GM08714 (cell line): Measurements from ENCODE around the gene STRN4.

Experiments
- H3K4me3 ChIP-seq: fragments of 200-500 bp; sonication (Bioruptor generic); 2 replicates; pipeline ENCODE4 v1.5.1; 2014; ENCODE audit warnings: mild to moderate bottlenecking, low read length, inconsistent platforms
- ZNF274 ChIP-seq: IDR thresholded peaks from 2 replicates; pipeline ENCODE4 v1.6.1; 2012; ENCODE audit warnings: mild to moderate bottlenecking, low read depth, low read length

Gene STRN4

DNA sequence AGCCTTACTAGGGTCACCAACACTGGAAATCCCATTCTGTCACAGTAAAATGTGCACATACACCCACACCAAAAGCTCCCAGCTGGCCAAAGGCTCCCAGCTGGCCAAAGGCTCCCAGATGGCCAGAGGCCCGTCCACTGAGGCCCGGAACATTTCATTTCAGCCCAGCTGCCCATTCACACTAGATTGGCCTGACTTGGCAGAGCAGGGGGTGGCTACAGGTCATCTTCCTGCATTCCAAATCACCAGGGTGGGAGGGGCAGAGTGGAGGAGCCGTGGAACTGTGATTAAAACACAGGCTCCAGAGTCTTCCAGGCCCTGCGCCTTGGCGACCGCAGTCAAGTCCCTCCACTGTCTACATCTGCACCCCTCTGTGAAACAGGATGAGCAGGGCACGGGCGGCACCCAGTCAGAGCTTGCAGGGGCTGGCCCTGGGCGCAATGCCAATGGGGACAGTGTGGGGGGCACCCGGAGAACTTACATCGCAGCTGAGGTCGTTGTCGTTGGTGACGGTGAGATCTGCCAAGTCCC is 19.2 kb downstream of the STRN4 start:
- no peak overlapping the region for H3K4me3 ChIP-seq
- no peak for TF ChIP-seq ZNF274

DNA sequence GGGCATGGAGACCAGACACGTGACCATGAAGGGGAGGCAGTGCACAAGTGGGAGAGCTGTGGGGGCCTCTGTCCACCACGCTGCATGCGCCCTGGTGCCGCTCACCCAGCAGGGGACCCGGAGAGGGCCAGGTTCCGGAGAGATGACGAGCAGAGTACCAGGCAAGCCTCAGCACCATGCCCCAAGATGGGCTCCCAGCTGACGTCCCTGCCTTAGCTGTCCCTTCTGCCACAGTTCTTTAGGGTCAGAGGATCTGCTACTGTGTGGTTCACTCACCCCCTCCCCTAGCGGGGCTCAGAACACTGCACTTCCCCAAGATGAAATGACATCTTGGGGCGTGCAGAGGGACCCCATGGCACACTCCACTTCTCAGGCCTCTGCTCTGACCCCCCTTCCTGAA is 19.7 kb downstream of the STRN4 start:
- TF ChIP-seq ZNF274 = no peak
- no peak overlapping the region for H3K4me3 ChIP-seq

DNA sequence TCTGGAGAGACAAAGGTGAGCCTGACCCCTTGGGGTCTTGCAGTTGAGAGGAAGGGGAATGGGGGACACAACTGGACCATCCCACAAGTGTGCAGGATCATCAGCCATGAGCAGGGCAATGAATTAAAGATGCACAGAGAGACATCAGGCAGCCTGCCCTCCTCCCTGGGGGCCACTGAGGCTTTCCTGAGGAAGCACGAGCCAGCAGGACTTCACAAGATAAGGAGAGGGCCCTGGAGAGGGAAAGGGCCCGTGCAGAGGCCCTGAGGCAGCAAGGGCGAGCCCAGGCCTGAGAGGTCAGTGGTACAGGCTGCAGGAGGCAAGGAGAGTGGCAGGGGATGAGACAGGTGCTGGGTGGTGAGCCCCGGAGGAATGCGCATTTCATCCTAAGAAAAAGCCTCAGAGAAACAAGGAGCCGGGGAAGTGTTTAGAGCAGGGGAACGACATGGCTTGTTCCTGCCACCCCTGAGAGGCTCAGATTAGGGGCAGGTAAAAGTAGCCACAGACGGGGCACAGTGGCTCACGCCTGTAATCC is 20.3 kb downstream of the STRN4 start:
- H3K4me3 ChIP-seq = no peak overlapping the region
- no peak for TF ChIP-seq ZNF274

DNA sequence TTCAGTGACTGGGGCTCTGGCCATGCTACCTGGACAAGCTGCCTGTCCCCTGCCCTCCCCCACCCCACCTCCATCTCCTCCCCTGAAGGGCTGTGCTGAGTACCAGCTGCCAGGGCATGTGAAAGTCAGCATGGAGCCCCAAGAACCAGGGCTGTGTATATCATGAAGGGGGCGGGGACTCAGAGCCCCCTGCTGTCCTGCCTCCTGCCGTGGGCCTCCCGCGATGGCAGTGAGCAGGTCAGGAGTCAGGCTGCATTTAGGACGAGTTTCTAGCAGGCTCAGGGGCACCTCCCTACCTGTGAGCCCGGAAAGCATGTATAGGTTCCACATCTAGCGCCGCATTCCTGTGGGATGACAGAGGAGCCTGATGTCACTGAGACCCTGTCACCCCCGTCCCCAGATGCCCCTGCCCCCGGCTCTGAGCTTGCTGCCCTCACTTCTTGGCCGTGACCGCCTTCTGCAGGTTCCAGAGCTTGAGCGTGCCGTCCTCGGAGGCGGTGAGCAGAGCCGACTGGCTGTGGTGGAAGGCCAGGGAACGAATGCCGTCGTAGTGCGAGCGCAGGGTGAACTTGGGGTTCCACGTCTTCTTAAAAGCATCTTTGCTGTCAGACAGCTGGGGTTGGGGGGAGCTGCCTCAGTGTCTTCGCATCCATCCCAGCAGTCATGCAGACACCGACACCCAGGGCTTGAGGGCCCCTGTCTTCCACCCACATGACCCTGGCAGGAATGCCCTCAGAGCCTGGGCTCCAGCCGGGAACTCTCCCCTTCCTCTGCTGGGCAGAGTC is 21.0 kb downstream of the STRN4 start:
- H3K4me3 ChIP-seq = no peak overlapping the region
- TF ChIP-seq ZNF274 = no peak

DNA sequence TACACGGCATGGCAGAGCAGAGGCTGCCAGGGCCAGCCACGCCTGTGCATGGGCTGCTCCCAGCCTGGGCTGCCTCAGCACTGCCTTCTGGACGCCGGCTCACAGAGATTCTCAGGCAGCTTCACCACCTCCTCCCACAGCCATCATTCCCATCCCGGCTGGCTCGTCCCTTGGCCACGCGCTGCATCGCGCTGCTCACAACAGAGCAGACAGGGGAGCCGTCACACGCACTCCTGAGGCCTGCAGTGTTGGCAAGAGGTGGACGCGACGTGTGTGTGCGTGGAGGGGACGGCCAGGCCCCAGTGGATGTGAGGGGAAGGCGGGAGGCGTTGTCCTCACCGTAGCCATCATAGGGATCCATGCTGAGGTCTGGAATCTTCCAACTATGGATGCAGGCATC is 21.8 kb downstream of the STRN4 start:
- no peak for TF ChIP-seq ZNF274
- no peak overlapping the region for H3K4me3 ChIP-seq

DNA sequence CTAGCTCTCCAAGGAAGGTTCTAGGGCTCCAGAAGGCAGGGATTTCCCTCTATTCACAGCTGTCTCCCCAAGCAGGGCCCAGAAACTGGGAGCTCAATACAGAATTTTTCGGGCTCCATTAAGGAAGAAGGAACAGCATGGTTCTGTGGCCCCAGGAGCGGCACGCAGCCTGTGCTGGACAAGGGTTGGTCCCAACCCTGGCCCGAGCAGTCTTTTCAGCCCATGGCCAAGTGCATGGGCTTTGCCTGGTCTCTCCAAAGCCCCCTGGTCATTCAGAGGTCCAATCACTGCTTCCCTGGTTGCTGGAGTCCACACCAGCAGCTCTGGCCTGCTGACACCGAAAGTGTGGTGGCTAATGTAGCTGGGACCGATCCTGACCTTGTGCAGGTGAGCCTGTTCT is 22.8 kb downstream of the STRN4 start:
- no peak for TF ChIP-seq ZNF274
- H3K4me3 ChIP-seq = no peak overlapping the region

DNA sequence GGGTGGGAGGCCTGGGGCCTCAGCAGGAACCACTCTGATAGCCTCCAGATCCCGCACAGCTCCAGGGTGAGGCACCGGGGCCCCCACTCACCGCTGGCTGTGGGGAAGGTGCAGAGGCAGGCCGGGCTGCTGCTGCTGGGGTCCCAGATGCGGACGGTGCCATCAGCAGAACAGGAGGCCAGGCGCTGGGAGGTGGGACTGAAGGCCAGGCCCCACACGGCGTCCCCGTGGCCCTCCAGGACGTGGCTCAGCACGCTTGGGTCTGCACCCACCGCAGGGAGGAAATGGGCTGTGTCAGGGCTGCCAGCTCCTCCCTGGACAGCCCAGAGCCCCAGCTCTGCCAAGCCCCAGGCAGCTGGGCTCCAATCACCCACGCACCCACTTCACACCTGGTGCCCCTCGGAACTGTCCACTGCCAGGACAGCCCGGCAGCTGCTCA is 23.2 kb downstream of the STRN4 start:
- no peak for TF ChIP-seq ZNF274
- no peak overlapping the region for H3K4me3 ChIP-seq

DNA sequence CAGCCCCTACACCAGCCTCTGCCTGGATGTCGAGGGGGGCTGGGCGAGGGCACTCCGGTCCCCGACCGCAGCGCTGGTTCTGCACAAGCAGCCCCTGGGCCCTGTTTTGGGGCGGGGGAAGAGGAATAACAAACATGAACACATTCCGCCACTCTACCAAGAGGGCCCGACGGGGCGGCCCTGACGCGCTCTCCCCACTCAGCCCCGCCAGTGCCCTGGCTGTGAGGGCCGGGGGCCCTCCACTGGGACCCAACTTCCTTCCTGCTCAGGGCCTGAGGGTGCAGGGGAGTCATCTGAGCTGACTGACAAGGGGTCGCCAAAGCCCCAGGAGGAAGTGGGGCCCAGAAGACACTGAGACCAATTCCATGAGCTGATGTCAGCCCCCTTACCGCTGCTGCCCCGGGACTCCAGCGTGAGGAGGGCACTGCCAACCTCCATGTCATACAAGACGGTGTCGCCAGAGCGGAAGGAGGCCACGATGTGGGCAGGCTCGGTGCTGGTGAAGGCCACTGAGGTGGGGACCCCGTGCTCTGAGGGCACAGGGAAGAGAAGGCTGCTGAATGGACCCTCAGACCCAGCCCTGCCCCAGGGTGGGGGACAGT is 23.7 kb downstream of the STRN4 start:
- TF ChIP-seq ZNF274 = no peak
- no peak overlapping the region for H3K4me3 ChIP-seq

DNA sequence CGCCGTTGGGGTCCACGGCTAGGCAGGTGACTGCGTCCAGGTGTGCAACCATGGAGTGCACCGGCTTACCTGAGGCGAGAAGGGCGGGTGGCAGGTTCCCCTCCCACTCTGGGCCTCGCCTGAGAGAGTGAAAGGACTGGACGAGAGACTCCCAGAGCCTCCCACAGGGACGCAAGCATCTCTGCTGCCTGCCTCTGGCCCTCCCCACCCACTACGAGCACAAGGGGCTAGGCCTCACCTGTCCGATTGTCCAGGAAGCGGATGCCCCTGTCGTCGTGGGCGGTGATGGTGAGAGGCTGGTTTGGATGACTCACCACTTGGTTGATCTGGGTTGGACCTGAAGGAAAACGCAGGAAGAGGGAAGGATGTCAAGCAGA is 24.3 kb downstream of the STRN4 start:
- no peak for TF ChIP-seq ZNF274
- H3K4me3 ChIP-seq = no peak overlapping the region

DNA sequence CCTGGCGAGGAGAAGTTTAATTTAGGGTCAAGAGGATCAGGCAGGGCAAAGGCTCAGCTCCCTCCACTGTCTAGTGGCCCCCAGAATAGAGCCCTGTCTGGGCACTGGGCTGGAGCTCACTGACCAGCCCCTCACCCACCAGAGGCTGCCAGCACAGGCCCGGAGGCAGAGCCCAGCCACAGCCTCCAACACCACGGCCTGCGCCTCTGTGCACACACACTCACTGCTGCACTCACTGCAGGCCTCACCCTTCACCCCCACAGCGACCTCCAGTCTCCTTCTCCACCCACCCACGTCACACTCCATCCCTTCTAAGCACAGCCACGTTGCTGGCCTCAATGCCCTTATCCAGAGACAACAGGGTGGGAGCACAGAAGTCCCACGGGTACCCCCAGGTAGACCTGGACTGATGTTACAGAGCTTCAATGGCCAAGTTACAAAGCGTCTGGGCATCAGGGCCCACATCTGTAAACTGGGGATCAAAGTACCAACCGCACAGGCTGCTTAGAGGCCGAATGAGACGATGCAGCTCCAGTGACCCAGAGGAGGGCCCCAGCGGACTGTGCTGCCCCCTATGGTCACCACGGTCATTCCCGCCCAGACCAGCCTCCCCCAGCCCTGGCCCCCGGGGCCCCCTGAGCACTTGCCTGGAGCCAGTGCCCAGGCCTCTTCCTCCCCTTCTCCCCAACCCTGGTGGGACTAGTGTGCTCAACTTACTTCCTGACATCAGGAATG is 24.8 kb downstream of the STRN4 start:
- no peak for TF ChIP-seq ZNF274
- H3K4me3 ChIP-seq = no peak overlapping the region

DNA sequence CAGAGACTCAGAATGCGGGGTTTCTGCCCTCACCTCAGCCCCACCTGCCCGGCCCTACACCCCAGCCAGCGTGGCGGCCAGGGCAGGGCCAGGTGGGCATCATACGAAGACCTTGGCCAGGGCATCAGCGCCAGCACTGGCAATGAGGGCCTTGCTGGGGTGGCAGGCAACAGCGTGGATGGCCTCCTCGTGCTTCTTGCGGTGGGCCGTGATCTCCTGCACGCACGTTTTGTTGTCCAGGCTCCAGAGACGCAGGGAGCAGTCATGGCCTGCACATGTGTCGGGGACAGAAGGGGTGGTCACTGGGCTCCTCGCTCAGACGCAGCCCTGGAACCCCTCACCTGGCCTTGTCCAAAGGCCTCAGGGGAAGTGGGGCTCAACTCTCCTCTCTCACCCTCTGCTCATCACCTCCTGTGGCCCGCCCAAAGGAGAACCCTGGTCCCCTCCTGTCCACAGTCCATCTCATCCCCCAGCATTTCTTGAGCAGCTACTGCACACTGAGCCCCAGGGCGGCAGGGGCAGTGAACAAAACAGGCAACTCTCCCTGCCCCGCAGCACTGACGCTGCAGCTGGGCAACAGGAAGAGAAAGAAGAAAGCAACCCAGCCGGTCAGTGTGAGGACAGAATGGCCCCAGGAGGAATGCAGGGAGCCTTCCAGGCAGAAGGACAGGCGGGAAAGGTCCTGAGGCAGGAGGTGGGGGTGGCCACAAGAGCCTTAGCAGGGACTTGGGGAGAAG is 25.6 kb downstream of the STRN4 start:
- H3K4me3 ChIP-seq = no peak overlapping the region
- TF ChIP-seq ZNF274 = no peak

DNA sequence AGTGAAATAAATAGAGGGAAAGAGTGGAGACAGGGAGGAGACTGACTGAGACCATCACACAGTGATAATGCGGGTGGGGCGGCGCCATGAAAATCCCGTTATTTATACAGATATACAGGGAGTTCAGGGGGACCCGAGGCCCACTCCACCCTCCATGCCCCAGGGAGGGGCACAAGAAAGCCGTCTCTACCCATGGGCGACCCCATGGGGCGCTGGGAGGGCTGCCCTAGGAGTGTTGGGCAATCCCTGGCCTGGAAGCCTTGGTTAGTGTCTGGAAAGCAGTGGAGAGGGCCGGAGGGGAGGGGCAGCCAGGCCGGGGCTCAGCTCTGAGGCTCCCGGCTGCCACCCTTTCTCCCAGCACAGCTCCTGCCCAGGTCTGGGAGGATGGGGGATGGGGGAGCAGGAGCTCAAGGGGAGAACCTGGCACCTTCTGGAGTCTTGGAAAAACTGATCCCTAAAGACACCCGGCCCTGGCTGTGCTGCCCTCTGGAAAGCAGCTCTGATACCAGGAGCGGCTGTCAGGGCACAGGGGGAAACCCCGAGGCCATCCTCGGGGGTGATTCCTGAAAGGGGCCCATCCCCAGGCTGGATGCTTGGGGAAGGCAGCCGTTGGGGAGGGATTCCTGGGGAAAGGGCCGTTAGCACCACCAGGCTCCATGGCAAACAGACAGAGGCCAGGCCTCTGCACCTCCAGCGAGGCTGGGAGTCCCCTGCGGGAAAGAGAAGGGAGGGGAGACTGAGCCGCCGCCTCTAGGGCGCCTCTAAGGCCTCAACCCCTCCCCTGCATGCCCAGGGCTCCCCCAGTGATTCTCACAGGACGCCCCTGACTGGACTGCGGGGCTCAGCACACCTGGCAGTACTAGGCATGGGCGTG is 26.4 kb downstream of the STRN4 start:
- H3K4me3 ChIP-seq = no peak overlapping the region
- TF ChIP-seq ZNF274 = no peak
